Mucosa of rectum (tissue), 2 donors: ENCODE results near the gene MAN1A2.
"Not testable (repeated sequence)": the region's sequence is repeated elsewhere in the genome, so short reads cannot be mapped to it uniquely, and the experiment has no call there.

ENCODE experiments used
- H3K27ac ChIP-seq, 2 donors: one replicate each; pipeline ENCODE4 v1.7.0; 2013; ENCODE audit warnings: inconsistent platforms in 2 of 2, low read depth in 2 of 2, low read length in 2 of 2
- H3K27me3 ChIP-seq, 2 donors: one replicate each; pipeline ENCODE4 v1.7.0; 2013; ENCODE audit warnings: low read length in 2 of 2; ENCODE audit not compliant: control insufficient read depth in 2 of 2, insufficient read depth in 2 of 2
- H3K36me3 ChIP-seq, 2 donors: one replicate each; pipeline ENCODE4 v1.7.0; 2013; ENCODE audit warnings: low read length in 2 of 2; ENCODE audit not compliant: control insufficient read depth in 2 of 2, insufficient read depth in 2 of 2
- H3K4me1 ChIP-seq, 2 donors: one replicate each; pipeline ENCODE4 v1.7.0; 2013; ENCODE audit warnings: low read length in 2 of 2, mild to moderate bottlenecking in 1 of 2; ENCODE audit not compliant: control insufficient read depth in 2 of 2, insufficient read depth in 2 of 2
- H3K4me3 ChIP-seq, 2 donors: one replicate each; pipeline ENCODE4 v1.7.0; 2013; ENCODE audit warnings: low read length in 2 of 2
- H3K9ac ChIP-seq, 2 donors: one replicate each; pipeline ENCODE4 v1.7.0; 2013; ENCODE audit warnings: low read length in 2 of 2, low read depth in 1 of 2, mild to moderate bottlenecking in 1 of 2
- H3K9me3 ChIP-seq, 2 donors: one replicate each; pipeline ENCODE4 v1.7.0; 2013; ENCODE audit warnings: low read length in 2 of 2; ENCODE audit not compliant: control insufficient read depth in 2 of 2
- donor health status: healthy.
- donor health status: Normal muscosa, but diverticular disease.

Gene MAN1A2

DNA sequence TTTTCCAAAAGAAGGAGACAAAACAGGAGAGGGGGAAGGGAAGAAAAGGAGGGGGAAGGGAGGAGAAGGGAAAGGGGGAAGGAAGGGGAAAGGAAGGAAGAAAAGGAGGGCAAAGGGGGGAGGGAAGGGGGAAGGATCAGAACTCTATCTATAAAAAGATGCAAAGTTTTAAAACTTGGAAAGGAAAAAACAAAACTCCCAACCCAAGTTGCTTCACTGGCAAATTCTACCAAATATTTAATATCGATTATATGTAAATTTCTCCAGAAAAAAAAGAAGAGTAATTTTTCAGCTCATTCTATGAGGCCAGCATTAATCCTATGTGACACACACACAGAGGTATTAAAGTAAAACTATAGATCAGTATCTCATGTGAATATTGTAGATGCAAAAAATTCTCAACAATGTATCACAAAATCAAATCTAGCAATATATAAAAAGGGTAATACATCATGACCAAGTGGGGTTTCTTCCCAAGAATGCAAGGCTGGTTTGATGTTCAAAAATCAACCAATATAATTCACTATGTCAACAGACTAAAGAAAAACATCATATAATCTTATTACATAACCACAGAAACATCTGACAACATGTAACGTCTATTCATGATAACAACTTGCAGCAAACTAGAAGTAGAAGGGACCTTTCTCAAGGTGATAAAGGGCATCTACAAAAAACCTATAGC lies 57.9 kb downstream of the MAN1A2 start:
- H3K9ac ChIP-seq: no peak overlapping the region
- peaks cover 6 to 9% of the 10 kb centered on the region in 2 donors for H3K36me3 ChIP-seq
- no peak overlapping the region for H3K27ac ChIP-seq
- H3K9me3 ChIP-seq: peaks cover 0 to 8% of the 10 kb centered on the region in 2 donors
- no peaks in the 10 kb centered on the region for H3K4me1 ChIP-seq
- H3K27me3 ChIP-seq: no peaks in the 10 kb centered on the region
- no peak overlapping the region for H3K4me3 ChIP-seq

GRCh38 chr1:117427297-117427696 lies 60.0 kb downstream of the MAN1A2 start:
- H3K4me1 ChIP-seq: no peaks in the 10 kb centered on the region
- peaks cover 6 to 9% of the 10 kb centered on the region in 2 donors for H3K36me3 ChIP-seq
- no peak overlapping the region for H3K9ac ChIP-seq
- H3K27me3 ChIP-seq: no peaks in the 10 kb centered on the region
- no peak overlapping the region for H3K4me3 ChIP-seq
- peaks cover 0 to 8% of the 10 kb centered on the region in 2 donors for H3K9me3 ChIP-seq
- H3K27ac ChIP-seq: no peak overlapping the region

- Histone ChIP-seq H3K27me3 (no peaks in the 10 kb centered on the region), H3K4me3 (no peak overlapping the region), H3K9ac (no peak overlapping the region), H3K9me3 (no peaks in the 10 kb centered on the region), H3K27ac (no peak overlapping the region), H3K4me1 (no peaks in the 10 kb centered on the region), H3K36me3 (no peaks in the 10 kb centered on the region)
Observed at GRCh38 chr1:117433943-117434342, 66.7 kb downstream of the MAN1A2 start.

- no peak overlapping the region for H3K9ac ChIP-seq
- H3K36me3 ChIP-seq: no peaks in the 10 kb centered on the region
- no peaks in the 10 kb centered on the region for H3K27me3 ChIP-seq
- no peaks in the 10 kb centered on the region for H3K9me3 ChIP-seq
- no peak overlapping the region for H3K4me3 ChIP-seq
- no peaks in the 10 kb centered on the region for H3K4me1 ChIP-seq
- H3K27ac ChIP-seq: no peak overlapping the region
Observed at GRCh38 chr1:117436513-117436912, 69.3 kb downstream of the MAN1A2 start.

DNA sequence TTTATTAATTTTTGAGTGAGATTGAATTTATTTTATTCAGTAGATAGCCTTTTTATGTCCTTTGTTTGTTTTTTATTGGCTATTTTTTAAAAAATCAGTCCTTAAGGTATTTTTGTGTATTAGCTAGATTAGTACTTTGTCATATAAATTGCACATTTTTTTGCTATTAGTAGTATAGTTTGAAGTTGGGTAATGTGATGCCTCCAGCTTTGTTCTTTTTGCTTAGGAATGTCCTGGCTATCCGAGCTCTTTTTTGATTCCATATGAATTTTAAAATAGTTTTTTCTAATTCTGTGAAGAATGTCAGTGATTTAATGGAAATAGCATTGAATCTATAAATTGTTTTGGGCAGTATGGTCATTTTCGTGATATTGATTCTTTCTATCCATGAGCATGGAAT lies 80.4 kb downstream of the MAN1A2 start:
- H3K9me3 ChIP-seq: no peaks in the 10 kb centered on the region
- H3K4me1 ChIP-seq: no peaks in the 10 kb centered on the region
- no peaks in the 10 kb centered on the region for H3K27me3 ChIP-seq
- no peak overlapping the region for H3K9ac ChIP-seq
- no peak overlapping the region for H3K4me3 ChIP-seq
- no peak overlapping the region for H3K27ac ChIP-seq
- peaks cover 0 to 4% of the 10 kb centered on the region in 2 donors for H3K36me3 ChIP-seq

DNA sequence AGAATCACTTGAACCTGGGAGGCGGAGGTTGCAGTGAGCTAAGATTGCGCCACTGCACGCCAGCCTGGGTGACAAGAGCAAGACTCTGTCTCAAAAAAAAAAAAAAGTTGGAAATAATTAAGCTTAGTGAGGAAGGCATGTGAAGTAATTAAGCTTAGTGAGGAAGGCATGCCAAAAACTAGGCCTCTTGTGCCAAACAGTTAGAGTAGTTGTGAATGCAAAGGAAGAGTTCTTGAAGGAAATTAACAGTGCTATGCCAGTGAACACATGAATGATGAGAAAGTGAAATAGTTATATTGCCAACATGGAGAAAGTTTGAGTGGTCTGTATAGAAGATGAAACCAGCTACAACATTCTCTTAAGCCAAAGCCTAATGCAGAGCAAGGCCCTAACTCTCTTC lies 85.0 kb downstream of the MAN1A2 start:
- H3K27ac ChIP-seq: no peak overlapping the region
- no peak overlapping the region for H3K4me3 ChIP-seq
- H3K9ac ChIP-seq: no peak overlapping the region
- H3K36me3 ChIP-seq: peaks cover 0 to 7% of the 10 kb centered on the region in 2 donors
- no peaks in the 10 kb centered on the region for H3K9me3 ChIP-seq
- no peaks in the 10 kb centered on the region for H3K27me3 ChIP-seq
- H3K4me1 ChIP-seq: no peaks in the 10 kb centered on the region

DNA sequence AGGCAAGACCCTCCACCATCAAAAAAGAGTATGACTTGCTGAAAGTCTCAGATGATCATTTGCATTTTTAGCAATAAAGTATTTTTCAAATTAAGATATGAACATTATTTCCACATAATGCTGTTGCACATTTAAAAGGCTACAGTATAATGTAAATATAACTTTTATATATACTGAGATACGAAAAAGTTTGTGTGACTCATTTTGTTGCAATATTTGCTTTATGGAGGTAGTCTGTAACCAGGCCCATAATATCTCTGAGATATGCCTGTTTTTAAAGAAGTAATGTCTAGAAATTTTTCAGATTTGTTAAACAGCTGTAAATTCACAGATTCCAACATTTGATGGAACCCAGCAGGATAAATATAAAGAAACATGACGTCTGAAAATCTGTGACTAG lies 86.7 kb downstream of the MAN1A2 start:
- no peaks in the 10 kb centered on the region for H3K27me3 ChIP-seq
- no peak overlapping the region for H3K27ac ChIP-seq
- H3K9me3 ChIP-seq: no peaks in the 10 kb centered on the region
- peaks cover 0 to 7% of the 10 kb centered on the region in 2 donors for H3K36me3 ChIP-seq
- no peaks in the 10 kb centered on the region for H3K4me1 ChIP-seq
- no peak overlapping the region for H3K4me3 ChIP-seq
- H3K9ac ChIP-seq: no peak overlapping the region

- not testable (repeated sequence) for H3K4me3 ChIP-seq, H3K27me3 ChIP-seq, H3K36me3 ChIP-seq, H3K27ac ChIP-seq, H3K9ac ChIP-seq, H3K4me1 ChIP-seq, H3K9me3 ChIP-seq
Observed at GRCh38 chr1:117458410-117458809, 91.2 kb downstream of the MAN1A2 start.

- Histone ChIP-seq H3K36me3 (peaks cover 0 to 2% of the 10 kb centered on the region in 2 donors), H3K27me3 (no peaks in the 10 kb centered on the region), H3K9ac (no peak overlapping the region), H3K4me3 (no peak overlapping the region), H3K4me1 (no peaks in the 10 kb centered on the region), H3K9me3 (no peaks in the 10 kb centered on the region), H3K27ac (no peak overlapping the region)
Observed at GRCh38 chr1:117466761-117467160, 99.5 kb downstream of the MAN1A2 start.

- Histone ChIP-seq H3K9me3 (no peaks in the 10 kb centered on the region), H3K36me3 (peaks cover 0 to 2% of the 10 kb centered on the region in 2 donors), H3K4me1 (no peaks in the 10 kb centered on the region), H3K4me3 (no peak overlapping the region), H3K27me3 (no peaks in the 10 kb centered on the region), H3K9ac (no peak overlapping the region), H3K27ac (no peak overlapping the region)
Observed at GRCh38 chr1:117467336-117467735, 100.1 kb downstream of the MAN1A2 start.
